ENCODE measurements around the gene SGSM1.

Gene SGSM1

DNA sequence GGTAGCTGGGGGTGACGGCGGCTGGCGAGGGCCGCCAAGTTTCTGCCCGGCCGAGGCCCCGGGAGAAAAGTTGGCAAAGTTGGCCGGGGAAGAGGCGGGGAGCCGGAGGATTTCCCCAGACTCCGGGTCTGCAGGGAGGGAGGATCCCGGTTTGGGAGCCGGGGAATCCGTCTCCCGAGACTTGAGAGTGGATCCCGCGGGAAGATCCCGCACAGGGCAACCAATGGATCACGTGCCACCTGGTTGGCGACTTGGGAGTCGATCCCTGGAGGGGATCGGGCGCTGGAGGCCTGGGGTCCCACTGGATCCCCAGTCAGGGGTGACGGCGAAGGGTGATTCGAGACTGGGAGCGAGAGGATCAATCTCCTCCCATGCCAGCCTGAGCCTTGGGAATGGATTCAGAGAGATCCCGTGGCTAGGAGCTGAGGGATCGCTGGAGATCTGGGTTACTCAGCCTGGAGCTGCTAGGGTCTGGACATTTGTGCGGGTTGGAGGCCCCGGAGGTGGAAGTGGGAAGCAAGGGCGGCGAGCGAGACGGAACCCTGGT is 146.9 kb downstream of the SGSM1 start:
- DNase-seq (ENCODE audit: low read depth): no peak

DNA sequence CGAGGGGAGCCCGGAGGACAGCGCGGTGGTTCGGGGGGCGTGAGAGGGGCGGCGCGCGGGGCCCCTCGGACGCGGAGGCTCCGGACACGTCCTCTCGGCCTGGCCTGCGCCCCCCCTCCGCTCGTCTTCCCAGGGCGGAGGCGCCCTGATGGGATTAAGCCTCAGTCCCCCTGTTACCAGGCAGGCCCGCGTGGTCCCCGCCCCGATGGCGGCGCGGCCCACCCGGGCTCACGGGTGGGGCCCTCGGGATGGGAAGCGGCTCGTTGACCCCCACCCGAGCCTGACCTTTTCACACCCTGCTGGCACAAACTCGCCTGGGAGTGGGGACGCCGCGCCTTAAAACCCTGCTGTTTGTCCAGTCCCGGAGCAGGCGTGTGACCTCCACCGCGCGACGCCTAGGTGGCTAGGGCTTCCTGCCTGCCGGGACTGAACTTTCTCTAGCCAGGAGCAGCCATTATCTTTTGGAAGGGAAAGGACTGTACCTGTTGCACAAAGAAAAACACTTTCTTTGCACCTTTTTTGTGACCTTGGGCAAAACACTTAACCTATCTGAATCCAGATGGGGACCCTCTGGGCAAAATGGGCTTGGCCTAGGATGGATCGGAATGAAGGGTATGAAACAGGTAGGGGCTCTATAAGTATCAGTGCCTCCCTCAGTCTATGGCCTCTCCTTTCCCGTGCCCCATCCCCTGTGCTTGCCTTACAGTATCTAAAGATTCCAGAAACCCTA is 147.5 kb downstream of the SGSM1 start:
- DNase-seq (ENCODE audit: low read depth): no peak

DNA sequence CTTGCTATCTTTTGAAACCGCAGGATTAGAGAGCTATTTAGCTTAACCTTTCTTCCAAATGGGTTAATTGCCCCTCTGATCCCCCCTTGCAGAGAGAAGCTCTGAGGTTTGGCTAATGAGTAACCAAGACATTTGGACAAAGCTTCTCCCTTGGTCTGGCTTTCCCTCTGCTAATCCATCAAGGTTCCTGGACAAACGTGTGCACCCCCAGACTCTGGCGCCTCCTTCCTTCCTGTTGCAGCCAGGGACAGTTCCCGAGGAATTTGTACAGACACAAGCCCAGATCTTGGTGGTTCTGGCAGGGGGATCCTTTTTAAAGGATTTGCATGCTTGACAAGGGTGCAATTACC is 148.1 kb downstream of the SGSM1 start:
- DNase-seq (ENCODE audit: low read depth): no peak

DNA sequence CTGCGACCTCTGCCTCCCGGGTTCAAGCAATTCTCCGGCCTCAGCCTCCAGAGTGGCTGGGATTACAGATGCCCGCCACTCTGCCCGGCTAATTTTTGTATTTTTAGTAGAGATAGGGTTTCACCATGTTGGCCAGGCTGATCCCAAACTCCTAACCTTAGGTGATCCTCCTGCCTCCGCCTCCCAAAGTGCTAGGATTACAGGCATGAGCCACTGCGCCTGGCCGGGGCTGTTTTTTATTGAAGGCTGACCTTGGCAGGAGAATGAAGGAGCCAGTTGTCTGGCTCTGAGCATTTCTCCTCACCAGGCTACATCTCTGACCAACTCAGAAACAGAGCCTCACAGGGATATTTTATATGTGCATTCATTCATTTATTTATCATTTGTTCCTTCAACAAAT is 148.8 kb downstream of the SGSM1 start:
- DNase-seq (ENCODE audit: low read depth): no peak

DNA sequence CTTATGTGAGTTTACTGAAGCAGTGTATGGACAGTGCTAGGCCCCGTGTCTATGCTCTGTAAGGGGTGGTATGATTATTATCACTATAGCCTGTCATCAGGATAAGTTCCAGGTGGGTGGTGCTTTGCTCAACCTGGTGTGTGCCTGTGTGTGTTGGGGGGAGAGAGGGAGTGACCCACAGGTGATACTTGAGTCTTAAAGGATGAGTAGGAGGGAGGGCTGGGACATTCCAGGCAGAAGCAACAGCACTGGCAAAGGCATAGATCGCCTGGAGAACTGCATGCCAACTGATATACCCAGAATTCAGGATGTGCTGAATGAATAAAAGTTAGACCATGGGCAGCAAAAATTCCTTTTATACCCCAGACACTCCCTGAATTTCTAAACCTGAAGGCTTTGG is 151.0 kb downstream of the SGSM1 start:
- DNase-seq (ENCODE audit: low read depth): no peak

DNA sequence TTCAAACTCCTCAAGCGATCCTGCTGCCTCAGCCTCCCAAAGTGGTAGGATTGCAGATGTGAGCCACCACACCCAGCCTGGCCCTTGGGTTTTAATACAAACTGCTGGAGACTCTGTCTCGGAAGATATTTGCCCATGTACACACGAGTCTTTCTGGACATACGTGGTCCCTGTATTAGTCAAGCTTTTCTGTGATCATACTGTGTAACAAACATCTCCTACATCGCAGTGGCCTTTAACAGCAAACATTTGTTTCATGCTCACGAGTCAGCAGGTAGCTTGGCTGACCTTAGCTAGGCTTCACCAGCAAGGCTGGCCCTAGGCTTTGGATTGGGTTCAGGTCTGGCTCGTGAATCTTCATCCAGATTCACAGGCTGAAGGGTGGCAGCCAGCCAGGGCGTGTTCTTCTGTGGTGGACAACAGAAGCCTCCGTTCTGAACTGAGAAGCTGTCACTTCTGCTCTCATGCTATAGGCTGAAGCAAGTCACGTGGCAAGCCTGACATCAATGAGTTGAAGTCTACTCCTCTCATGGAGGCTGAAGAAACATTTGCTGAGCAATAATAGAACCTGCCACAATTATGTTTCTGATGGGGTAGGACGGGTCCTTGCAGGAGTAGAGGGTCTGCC is 155.3 kb downstream of the SGSM1 start:
- no peak for DNase-seq (ENCODE audit: low read depth)

DNA sequence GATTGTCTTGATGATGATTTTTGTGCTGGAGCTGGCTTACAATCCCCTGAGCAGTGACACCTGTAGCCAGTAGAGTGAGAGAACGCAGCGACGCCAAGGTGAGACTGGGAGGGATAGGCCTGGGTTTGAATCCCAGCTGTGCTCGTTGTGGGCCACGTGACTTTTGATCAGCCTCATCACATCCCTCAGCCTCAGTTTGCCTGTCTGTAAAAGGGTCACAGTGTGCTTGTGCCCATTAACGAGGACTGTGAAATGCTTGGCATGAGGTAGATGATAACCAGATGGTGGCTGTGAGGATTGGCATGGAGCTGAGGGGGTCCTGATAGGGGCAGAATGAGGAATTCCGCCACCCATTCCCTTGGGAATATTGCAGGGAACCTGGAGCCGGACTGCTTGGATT is 156.1 kb downstream of the SGSM1 start:
- no peak for DNase-seq (ENCODE audit: low read depth)

DNA sequence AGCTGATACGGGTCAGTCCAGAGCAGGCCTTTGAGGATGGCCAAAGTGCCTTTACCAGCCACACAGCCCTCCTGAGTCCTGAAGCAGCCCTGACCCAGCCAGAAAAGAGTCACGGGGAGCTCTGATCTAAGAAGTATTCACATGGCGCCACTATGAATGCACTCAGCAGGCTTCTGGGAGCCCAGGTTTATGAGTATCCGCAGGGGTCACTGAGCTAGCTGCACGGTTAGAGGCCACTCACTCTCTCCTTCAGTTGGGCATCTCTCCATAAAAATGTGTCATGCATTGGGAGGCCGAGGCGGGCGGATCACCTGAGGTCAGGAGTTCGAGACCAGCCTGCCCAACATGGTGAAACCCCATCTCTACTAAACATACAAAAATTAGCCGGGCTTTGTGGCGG is 156.8 kb downstream of the SGSM1 start:
- no peak for DNase-seq (ENCODE audit: low read depth)

DNA sequence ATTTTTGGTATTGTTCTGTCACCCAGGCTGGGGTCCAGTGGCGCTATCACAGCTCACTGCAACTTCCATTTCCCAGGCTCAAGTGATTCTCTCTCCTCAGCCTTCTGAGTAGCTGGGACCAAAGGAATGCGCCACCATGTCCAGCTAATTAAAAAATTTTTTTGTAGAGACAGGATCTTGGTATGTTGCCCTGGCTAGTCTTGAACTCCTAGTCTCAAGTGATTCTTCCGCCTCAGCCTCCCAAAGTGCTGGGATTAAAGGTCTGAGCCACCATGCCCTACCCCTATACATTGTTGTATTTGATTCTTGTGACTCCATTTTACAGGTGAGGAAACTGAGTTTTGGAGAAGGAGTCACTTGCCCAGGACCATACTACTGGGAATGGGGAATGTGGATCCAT is 158.4 kb downstream of the SGSM1 start:
- no peak for DNase-seq (ENCODE audit: low read depth)

DNA sequence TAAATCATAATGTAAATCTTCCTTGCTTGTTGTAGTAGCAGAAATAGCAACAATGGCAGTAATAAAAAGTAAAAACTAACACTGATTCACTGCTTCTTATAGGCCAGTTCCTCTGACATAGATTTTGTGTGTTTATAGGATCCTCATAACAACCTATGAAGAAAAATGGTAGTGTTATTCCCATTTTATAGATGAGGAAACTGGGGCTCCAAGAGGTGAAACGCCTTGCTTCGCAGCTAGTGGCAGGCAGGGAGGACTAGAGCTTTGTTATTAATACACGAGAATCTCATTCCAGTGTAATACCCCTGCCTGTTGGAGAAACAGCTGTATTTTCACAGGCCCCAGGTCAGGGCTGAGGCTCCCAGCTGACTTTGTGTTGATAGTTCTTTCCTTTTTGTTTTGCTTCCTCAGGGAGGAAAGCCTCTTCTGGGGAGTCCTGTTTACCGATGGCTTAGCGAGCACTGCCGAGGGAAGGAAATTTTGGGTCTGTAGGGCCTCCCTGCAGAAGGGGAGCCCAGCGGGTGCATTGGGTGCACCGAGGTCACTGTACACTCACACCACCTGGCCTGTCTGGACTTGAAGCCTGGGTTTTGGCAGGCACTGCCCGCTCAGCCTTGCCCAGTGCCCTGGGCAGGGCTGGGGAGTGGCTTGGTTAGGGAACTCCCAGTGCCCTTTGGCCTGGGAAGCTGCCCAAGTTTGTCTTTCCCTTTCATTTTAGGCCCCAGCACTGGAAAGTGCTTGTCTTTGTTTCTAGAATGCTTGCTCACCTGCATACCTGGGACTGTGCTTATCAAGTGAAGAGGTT is 160.0 kb downstream of the SGSM1 start:
- no peak for DNase-seq (ENCODE audit: low read depth)

DNA sequence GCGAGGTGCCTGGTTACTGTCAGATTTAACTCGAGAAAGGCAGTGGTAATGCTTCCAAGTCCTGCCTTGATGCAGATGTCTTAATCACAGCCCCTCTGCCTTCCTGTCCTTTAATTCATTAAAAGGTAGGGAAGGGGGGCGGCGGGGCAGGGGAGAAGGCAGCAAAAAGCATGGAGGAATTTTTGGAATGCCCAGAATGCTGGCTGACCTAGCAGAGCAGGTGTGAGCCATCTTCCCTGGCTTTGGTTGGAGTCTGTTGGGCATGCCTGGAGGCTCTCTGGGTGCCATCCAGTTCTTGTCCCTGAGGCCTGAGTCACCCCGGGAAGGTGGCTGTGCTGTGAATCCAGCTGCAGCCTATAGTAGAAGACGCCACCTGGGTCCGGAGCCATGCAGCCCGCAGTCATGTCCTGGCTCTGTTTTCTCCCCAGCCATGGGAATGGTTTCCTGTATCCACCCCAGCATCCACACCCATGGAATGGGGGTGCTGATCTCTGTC is 162.1 kb downstream of the SGSM1 start:
- no peak for DNase-seq (ENCODE audit: low read depth)

DNA sequence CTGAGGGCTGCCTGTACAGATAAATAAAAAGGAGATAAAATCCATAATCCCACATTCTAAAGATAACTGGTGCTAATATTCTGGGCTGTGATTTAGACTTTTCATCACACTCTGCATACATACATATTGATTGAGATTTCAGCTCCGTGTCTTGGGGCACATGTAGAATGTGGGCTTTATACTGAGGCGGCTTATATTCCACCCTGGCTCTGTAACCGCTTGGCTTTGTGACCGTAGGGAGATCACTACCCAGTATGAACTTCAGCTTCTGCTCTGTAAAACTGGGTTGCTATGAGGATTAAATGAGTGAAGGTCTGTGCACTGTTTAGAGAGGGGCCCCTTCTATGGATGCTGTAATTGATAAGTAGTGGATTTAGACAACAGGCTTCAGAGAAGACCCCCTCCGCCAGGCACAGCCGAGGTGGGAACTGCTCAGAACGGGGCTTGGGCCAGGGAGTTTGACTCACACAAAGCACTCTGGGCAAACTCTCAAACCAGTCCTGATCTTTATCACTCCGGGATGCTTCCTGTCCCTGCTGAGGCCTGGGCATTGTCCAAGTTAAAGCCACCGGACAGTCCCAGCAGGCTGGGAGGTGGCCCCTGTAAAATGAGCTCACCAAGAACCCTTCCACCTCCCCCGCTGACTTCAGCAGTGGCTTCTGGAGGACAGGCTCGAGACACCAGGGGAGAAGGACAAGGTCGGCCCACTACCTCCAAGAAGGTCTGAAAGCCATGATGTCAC is 163.7 kb downstream of the SGSM1 start:
- no peak for DNase-seq (ENCODE audit: low read depth)

DNA sequence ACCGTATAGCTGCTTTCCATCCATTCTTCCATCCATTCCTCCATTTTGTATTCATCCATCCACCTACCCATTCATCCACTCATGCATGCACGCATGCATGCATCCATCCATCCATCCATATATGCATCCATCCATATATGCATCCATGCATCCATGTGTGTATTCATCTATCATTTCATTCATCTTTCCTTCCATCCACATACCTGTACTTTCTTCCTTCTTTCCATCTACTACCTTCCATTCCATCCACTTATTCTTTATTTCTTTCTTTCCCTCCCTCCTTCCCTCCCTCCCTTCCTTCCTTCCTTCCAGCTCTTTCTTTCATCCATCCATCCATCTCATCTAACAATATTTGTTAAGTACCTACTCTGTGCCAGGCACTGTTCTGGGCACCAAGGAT is 166.4 kb downstream of the SGSM1 start:
- no peak for DNase-seq (ENCODE audit: low read depth)

DNA sequence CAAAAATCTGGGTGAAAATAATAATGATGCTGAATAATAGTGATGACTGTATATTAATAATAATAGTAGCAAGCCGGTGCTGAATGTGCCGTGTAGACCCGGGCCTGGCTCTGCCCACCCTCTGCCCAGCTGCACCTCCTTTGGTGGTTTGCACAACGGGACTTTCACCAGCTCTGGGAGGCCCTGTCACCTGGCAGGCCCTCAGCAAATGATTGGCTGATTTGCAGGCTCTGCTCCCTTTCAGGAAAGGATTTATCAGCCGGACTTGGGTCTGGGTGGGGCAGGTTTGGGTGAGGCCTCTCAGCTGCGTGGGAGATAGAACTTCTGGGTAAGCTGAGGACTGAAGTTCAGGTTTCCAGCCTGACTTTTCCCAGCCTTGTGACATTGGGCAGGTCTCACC is 167.9 kb downstream of the SGSM1 start:
- no peak for DNase-seq (ENCODE audit: low read depth)

DNA sequence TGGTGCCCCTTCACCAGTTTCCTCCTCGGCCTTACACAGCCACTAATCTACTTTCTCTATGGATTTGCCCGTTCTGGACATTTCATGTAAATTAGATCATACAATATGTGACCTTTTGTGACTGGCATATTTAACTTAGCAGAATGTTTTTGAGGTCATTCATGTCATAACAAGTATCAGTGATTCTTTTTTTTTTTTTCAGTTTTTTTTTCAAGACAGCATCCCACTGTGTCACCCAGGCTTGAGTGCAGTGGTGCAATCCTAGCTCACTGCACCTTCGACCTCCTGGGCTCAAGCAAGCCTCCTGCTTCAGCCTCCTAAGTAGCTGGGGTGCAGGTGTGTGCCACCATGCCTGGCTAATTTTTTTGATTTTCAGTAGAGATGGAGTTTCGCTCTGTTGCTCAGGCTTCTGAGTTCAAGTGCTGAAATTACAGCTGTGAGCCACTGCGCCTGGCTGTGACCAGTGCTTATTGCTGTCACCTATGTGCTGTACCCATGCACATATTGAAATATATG is 169.2 kb downstream of the SGSM1 start:
- DNase-seq (ENCODE audit: low read depth): no peak

DNA sequence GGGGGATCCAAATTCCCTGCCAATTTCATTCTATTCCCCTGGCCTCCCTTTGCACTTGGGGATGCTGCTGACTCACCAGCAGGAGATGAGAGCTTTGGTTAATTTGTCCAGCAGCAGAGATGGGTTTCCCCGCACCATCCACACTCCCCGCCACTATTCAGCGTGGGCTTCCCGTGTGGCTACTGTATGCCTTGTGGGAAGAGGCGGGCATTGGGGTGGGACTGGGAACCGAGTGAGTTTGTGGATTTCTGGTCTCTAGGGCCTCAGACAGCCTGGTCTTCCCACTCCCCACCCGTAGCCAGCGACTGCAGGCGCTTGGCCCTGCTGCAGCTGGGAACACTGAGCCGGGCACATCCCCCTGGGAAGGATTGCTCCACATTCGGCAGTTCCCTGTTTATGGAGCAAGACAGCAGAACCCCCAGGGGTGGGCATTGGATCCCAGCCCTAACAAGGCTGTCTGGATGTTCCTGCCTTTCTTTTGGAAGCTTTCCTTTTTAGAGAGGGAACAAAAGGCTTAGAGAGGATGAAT is 169.9 kb downstream of the SGSM1 start:
- DNase-seq (ENCODE audit: low read depth): no peak

DNA sequence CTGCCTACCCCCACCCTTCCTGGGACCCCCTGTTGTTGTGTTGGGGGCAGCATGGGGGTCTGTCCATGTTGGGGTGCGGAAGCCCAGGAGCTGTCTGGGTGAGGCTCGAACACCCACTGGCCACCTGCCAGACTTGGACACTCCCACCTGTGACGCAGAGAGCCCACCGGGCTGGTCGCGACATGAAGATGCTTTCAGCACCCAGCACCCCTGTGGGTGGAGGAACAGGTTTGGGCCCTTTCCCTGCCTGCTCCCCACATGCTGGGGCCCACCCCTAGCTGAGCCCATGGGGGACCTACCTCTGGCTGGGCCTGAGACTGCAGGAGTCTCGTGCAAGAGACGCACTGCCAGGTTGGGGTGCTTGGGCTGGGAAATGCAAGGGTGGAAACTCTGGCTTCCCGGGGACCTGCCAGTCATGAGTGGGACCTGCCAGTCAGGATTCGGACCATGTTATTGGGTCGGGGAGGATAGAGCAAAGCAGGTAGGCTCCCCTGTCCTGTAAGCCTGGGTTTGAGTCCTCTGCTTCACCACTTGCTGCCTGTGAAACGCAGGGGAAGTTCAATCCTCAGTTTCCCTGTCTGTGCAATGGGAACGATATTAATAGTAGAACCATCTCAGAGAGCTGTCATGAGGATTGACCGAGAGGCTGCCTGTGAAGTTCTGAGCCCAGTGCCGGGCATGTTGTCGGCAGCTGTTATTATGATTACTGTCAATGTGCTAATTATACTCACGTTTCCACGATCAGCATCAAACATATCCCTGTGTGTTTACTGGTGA is 170.6 kb downstream of the SGSM1 start:
- no peak for DNase-seq (ENCODE audit: low read depth)
